C4-2B (cell line): ENCODE data around the gene ST8SIA5.

Experiments used
- CTCF ChIP-seq: fragments of 450-650 bp; conservative IDR thresholded peaks from 2 replicates; pipeline ENCODE4 v1.5.1; 2017; ENCODE audit warnings: mild to moderate bottlenecking
- ZFX ChIP-seq: fragments of 450-650 bp; IDR thresholded peaks from 2 replicates; pipeline ENCODE4 v1.6.1; 2017

DNA sequence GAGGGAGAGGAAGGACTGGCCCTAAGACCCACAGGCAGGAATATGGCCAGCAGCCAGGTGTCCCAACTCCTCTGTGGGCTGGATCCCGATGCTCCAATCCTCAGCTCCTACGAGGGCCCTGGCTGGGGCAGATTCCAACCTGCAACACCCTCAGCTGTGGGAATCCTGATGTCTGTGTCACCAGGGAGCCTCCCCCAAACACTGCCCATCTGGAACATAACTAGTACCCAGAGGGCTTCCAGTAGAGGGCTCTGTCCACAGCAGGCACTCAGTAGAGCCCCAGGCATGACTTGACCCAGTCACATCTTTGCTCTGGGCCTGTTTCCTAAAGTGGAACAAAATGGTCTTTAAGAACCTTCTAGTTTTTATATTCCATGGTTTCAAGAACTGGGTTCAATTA is 79.2 kb downstream of the ST8SIA5 start:
- TF ChIP-seq CTCF (no peak), ZFX (no peak)
